HuH-7 (cell line): ENCODE data around the gene FARS2.

ENCODE experiments used
- DNase-seq: peaks from one replicate; pipeline ENCODE4 v3.0.0; 2011; ENCODE audit warnings: low spot score

FARS2 gene

DNA sequence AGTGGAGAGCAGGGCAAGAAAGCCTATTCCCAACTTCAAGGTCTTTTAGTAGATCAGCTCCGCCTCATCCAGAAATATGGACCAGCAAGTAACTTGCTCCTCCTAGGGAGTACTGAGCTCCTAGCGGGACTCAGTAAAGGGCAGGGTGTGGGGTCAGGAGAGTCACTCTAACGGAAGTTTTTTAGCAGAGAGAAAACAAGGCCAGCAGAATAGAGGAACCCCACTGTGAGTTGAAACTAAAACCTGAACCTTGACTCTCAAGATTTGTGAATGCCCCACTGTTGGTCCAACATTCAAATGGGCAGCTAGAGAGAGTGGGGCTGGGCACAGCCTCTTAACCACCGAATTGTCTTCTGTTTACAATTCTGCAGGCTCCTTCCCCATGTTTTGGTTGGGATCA lies 244.8 kb downstream of the FARS2 start:
- DNase-seq, result no peak

DNA sequence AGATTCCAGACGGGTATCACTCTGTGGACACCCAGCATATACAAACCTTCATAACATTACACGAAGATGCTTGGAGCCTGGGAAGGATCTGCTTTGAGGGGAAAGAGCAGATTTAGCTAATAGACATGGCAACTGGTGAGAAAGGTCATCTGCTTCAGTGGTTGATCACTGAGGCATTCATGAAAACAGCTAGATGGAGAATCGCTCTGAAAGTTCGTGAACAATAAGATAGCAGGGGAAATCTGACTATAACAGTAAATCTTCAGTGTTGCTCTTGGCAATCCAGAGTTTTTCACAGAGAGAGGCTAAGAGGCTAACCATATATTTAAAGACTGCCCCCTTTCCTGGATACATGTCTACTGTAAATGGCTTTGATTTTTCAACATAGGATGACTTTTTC lies 245.3 kb downstream of the FARS2 start:
- DNase-seq, result no peak

DNA sequence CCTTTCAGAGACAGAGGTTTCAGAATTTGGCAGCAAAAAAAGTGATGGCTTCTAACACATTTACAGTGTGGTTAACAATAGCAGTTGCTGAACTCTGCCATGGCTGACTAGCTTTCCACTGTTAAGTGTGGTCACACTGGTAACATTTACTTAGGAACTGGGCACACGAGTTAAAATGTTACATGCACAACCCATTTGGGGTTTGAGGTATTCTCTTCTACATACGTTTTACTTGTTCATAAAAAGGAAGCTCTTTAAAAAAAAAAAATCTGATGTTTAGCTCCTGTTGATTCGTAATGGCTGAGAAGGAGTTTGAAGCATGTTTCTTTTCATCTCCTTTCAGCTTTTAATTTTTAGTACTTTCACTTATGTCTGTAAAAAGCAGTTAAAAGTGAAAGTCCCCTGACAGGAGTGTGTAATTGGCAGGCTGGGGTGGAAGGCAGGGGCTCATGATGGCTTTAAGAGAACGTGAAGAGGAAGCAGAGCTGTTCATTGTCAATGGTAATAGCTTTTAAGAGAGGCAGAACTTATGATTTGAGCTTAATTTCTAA lies 245.9 kb downstream of the FARS2 start:
- no peak for DNase-seq

DNA sequence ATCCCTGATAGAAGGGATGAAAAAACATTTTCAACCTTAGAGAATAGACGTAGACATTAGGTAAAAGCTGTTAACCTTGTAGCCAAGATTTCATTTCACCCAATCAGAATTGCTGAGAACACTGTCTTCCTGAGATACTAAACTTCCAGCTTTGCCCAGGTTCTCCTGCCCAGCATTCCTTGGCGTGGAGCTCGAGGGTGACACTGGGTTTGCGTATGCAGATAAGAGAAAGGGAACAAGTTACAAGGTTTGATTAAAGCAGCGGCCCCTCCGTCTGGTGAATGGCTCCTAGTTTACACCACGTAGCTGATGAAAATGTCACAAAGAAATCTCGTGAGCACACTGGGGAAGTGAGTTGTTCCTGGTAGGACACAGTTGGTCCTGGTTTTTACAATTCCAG lies 247.8 kb downstream of the FARS2 start:
- DNase-seq, result no peak

DNA sequence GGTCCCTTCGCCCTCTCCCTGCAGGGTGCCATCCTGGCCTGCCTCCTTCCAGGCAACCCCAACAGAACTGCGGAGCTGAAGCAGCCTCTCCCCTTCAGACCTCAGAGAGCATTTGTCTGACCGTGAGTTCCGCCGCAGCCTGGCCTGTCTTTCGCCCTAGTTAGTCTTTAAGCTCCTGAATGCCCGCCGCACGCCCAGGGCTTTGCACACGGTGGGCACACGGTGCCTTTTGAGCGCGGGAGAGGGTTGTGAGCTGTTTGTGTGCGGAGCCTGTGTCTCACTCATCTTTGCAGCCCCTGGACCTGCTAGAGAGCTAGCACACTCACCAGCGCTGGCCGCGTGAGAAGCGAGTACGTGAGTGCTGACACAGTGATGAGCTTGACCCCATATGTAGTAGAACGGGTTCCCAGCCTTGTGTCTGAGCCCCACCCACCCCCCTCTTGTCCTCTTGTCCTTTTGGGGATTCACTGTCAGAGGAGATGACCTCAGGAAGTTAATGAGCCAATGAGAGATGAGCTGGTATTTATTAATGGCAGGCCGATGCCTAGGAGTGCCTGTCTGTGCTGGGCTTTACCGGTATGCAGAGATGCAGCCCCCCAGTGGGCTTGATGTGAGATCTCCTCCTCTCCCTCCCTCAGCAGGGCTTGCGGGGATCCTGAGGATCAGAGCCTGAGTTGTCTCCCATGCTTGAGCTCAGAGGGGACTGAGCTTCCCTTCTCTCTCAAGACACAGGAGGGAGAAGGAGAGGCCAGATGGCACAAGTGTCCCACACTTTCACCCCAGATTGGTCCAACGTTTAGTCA lies 249.2 kb downstream of the FARS2 start:
- no peak for DNase-seq

DNA sequence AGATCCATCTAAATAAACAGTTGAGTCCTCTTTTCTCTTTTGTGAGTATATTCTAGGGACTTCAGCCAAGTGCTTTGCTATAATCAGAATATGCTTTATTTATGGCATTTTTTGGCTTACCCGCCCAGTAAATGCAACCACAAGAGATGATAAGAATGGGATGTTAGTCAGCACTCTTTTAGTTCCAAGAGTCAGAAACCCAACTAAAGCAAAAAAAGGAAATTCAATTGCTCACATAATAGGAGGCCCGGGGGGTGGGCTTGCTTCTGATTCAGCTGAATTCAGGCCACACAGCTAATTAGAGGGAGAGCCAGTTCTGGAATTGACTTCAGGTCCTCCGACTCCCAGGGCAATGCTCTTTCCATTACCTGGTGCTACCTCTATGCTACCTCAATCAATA lies 250.6 kb downstream of the FARS2 start:
- no peak for DNase-seq

DNA sequence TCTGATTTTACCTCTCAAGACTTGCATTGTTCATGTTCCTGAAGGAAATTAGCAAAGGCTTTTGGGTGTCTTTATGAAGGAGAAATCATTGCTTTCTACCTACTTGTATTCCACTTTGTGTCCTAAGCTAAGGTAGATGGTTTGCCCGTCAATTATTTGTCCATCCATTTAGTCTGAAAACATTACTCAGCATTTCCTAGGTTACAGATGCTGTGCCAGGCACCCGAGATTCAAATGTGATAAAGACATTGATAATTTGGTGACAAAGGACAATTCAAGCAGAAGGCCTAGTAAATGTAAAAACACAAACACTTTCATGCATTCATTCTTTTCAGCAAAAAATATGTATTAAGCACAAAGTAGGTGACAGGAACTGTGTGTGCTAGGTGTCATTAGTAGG lies 251.1 kb downstream of the FARS2 start:
- DNase-seq, result no peak

DNA sequence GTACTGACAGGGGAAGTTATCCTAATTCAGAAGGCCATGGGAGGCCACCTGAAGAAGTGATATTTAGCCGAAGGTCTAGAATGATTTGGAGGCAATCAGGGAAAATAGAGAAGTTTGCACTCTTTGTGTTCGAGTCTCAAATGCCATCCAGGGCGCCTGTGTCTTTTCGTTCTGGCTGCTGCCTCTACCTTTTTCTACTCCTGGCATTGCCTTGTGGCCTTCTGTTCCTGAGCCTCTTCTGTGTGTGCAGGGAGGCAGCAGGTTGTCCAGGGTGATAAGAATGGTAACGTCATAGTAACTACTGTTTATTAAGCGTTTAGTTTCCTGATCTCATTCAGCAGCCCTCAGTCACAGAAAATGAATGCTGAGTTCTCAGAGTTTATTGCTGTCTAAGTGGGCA lies 252.1 kb downstream of the FARS2 start:
- no peak for DNase-seq

DNA sequence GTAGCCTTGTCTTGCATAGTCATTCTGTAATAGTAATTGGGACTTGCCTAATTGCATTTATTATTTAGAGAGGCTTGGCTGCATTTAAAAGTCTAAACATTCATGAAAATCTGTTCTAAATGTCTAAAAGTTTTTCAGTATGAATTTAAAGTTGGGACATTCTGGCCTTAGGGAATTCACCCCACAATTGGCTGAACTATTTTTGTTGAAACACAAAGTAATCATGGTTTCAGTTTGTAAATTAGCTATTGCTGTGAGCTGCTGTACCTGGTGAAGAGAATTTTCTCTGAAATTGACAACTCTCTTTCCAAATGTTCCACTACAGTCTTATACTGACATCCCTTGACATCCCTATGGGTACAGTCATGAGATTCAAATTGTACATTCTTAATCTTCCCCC lies 253.0 kb downstream of the FARS2 start:
- no peak for DNase-seq

DNA sequence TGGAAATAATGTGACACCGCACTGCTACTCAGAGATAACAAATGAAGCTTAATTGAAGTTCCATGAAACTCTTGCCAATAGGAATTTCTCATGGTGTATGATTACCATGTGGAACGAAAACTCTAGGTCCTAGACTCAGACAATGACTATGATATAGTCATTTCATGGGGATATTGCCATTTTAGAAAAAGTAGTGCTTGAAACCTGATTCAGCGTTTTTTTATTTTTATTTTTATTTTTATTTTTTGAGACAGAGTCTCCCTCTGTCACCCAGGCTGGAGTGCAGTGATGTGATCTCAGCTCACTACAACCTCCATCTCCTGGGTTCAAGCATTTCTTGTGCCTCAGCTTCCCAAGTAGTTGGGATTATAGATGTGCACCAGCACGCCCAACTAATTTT lies 253.9 kb downstream of the FARS2 start:
- no peak for DNase-seq

DNA sequence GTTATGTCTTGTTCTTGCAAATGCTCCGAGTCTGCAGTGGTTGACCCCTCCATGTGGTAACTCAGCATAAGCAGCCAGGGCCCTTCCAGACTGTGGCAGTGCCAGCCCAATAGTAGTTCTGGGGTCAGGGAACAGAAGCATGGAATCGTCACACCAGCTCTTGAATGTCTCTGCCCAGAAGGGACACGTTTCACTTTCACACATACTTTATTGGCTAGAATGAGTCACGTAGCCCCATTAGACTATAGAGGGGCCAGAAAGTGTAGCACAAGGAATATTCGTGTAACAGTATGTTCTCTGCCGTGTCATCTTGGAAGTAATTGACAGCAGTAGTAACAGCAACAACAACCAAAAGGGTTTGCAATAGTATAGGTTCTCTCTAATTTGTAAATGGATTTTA lies 254.7 kb downstream of the FARS2 start:
- no peak for DNase-seq

DNA sequence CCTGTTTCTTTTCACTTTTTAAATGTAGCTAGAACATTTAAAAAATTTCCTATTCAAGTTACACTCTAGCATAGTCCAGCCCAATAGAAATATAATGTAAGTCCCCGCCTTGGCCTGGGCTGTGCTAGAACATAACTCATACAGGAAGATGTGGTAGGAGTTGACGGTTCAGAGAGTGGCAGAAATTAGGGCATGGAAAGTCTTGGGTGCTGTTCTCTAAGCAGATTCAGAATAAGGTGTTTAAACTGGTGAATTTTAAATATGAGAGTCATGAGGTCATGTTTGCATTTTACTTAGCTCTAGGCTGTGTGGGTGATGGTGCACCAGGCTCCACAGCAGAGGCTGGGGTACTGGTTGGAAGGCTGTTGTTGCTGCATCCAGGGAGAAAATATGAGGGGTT lies 256.5 kb downstream of the FARS2 start:
- no peak for DNase-seq

DNA sequence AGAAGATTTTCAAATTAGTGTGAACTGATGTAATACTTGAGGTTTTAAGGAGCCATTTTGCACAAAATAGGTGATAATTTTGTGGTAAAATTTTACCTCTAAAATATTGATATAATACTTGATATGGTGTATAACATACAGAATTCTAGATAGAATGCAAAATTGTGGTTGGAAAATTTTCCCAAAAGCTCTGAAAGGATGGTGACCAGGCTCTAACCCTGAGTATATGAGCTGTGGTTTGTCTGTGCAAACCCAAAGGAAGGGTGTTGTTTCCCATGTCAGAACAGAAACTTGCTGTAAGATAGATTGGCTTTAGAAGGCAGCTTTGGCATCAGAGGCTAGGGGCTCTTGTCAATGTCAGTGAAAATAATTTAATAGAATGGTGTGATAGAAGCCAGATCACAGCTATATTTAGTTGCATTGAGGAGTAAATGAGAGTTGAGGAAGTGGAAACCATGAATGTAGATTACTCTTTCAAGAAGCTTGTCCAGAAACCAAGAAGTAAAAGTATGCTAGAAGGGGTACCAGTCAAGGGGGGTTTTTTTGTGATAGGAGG lies 257.7 kb downstream of the FARS2 start:
- no peak for DNase-seq

DNA sequence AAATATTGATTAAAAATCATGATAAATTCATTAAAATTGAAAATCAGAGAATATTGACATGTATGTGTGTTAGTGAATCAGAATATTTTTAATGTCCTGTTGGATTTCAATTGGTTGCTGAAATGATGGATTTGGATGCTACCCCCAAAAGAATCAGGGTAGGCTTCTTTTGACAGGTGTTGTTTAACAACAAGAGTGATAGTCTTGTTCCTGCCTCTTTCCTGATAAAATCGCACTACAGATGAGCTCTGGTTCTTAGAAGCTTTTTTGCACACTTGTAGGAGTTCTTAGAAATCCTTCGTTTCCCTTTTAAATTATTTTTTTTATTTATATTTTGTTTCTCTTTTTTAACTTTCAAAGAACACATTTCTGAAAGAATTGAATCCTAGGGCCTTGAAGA lies 259.5 kb downstream of the FARS2 start:
- no peak for DNase-seq

DNA sequence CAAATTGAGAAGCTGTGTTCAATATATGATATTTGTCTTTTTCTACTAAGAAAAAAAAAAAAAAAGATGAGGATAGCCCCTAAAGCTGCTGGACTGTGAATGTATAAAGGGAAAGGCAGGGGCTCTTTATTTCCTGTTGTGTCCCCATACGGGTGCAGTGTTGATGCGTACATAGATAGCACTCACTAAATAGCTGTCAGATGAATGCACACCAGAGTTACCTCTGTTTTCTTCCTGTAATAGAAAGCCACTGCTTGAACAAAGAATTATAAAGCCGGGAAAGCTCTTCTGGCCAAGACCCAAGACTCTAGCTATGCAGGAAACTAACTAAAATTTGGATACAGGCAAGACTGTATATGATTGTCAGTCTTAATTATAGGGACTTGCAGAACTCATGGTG lies 260.0 kb downstream of the FARS2 start:
- DNase-seq, result no peak

DNA sequence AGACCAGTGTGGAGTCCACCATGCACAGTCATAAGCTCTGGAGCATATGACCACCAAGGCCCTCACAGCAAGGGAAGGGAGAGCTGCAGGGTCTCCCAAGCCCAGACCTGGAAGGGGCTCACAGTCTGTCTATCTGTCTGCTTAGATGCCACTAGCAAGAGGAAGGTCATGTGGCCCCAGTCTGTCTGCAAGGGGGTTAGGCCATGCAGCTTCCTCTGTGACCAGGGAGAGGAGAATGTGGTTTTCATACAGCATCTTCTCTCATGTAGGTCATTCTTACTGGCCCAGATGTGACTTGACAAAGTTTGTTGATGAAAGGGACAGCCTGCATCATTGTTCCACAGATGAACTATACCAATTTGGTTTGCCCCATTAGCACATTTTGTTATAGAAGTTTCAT lies 260.8 kb downstream of the FARS2 start:
- DNase-seq, result no peak

DNA sequence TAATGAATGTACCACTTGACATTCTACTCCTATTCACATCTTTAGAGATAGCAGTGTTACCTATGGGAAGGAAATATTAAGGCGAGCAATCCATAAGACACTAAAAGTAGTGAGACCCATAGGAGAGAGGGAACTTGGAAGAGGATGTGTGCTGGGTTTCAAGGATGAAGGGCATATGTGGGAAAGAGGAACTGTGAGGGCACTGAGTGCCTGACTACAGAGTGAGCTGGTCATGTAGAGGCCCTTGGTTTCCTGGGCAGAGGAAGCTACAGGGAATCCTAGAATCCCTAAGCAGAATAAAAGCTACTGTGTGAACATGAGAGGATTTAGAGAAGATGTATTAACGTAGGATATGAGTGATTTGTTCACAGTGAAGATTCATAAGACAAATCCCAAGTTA lies 262.8 kb downstream of the FARS2 start:
- no peak for DNase-seq

DNA sequence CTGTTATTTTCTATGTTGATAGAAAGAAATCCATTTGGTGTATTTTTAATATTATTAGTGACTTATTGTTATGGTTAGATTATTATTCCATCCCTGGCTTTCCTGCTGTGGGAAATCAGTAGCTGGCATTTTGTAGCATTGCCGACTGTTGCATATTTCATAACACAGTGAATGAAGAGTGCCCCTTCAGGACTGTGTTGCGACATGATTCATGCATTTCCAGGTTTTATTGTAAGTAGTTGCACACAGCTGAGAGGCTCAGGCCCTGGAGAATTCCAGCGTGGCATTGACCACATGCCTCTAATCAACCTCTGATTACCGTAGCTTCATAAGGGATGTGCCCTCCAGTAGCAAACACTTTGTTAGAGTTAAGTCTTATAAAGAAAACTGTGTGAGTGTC lies 263.9 kb downstream of the FARS2 start:
- DNase-seq, result peak; percentile 29

DNA sequence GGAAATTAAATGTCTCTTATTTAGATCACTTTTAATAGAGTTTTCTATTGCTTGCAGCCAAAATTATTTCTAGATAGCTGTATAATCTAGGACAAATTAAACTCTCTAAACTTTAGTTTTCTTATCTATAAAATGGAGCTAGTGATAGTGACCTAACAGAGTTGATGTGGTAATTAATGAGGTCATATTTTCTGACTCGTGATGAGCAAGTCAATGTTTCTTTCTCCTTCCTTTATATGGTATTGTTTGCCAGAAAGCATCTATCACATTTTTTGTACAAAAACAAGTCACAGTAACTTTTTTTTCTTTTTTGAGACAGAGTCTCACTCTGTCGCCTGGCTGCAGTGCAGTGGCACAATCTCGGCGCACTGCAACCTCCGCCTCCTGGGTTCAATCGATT lies 267.7 kb downstream of the FARS2 start:
- DNase-seq, result no peak

DNA sequence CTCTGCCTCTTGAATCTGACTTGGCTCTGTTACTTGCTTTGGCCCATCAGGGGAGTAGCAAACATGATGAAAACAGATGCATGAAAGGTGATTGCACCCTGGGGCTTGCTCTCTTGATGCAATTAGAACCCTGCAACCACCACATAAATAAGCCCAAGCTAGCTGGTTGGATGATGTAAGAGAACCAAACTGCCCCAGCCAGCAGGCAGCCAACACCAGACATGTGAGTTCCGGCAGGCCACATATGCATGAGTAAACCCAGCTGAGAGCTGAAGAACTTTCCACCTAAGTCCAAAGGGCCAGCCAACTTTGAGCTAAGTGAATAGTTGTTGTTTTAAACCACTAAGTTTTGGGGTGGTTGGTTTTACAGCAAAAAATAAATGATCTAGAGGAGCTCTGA lies 268.4 kb downstream of the FARS2 start:
- no peak for DNase-seq

DNA sequence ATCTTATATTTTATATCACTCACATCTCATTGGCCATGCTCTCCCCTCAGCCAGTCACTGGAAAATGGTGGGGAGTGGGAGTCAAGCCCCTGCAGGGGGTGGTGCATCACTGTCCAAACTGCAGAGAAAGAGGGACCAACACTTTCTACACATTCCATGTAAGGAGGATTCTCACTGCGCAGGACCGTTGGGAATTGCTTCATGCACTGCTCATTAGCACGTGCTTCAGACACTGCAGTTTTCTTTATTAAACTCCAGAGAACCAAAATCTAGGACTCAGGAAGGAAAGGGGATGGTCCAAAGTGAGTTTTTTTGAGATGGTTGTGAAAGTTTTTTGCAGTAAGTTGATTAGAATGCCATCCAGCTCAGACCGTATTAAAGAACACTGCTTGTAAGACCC lies 269.8 kb downstream of the FARS2 start:
- DNase-seq, result no peak

DNA sequence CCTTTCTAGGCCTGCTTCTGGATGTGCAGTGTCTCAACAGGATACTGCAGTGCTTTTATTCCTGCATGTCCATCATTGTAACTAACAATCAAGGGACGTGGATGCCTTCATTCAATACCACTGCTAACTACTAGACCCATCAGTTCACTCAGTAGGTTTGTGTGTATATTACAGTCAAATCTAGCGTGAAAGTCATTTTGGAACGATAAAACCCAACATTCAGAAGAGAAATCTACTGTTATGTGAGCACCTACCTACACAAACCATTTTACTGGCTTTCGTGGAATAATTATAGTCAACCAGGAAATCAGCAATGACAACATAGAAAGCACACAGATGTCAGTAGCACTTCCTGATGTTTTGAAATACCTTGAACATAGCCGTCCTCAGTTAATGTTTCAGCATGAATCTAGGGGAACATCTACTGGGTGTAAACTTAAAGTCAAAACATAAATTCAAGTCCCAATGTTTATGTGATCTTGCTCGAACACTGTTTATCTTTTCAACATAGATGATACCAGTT lies 270.6 kb downstream of the FARS2 start:
- no peak for DNase-seq

DNA sequence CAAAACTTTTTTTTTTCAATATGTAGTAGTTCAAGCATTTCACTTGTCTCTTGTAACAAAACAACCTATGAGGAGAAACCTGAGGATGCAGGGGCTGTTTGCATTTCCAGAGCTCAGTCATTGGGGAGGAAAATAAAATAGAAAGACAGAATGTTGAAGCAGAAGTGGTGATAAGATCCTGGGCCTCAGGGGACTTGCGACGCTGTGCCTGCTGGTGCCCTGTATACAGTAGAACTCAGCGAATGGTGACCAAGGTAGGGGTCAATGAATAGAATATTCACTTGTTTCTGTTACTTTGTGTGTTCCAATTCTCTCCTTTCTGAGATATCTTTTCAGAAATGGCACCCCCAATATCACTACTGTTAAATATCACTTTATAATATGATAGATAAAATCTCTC lies 271.6 kb downstream of the FARS2 start:
- no peak for DNase-seq

DNA sequence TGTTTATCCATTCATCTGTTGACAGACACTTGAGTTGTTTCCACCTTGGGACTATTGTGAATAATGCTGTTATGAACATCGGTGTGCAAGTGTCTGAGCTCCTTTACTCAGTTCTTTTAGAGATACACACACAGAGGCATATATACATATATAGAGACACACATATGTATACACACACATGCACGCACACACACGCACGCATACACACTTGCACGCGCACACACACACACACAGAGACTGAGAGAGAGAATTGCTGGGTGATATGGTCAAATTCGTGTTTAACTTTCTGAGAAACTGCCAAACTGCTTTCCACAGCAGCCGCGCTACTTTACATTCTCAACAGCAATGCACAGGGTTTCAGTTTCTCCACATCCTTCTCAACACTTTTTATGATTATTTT lies 273.3 kb downstream of the FARS2 start:
- DNase-seq, result no peak
